Omental fat pad (tissue), 4 donors: ENCODE data around the gene HCN3. TPM values are rescaled to one million over a fixed set of nuclear protein-coding genes. Genes with fewer than 3 reads are reported as not detected.
"Not testable (repeated sequence)": the region's sequence is repeated elsewhere in the genome, so short reads cannot be mapped to it uniquely, and the experiment has no call there.

ENCODE experiments used
- ATAC-seq: fragments of 150-250 bp; one replicate; pipeline ENCODE4 v1.9.1; 2016; ENCODE audit warnings: mild to moderate bottlenecking, moderate library complexity; ENCODE audit not compliant: low FRiP score
- DNase-seq: peaks from one replicate; pipeline ENCODE4 v3.0.0-alpha.2; 2019; ENCODE audit warnings: low spot score
- total RNA-seq, 4 donors: library from RNA; depleted of rRNA; stranded (reverse); fragments of >200 nt; gene quantifications; one replicate each; pipeline ENCODE4 v1.1.0, GENCODE V29; 2016
- TF ChIP-seq, protein P1 (sequence below), 3 donors: fragments of 450-650 bp; IDR thresholded peaks; one replicate each; pipeline ENCODE4 v1.5.1; 2016 to 2017; ENCODE audit warnings: antibody characterized with exemption in 3 of 3, mild to moderate bottlenecking in 3 of 3, moderate library complexity in 2 of 3

The HCN3 gene
- total RNA-seq, 4 donors from 2014 or later, result 0.36 to 2.3 (median 1.2) TPM

DNA sequence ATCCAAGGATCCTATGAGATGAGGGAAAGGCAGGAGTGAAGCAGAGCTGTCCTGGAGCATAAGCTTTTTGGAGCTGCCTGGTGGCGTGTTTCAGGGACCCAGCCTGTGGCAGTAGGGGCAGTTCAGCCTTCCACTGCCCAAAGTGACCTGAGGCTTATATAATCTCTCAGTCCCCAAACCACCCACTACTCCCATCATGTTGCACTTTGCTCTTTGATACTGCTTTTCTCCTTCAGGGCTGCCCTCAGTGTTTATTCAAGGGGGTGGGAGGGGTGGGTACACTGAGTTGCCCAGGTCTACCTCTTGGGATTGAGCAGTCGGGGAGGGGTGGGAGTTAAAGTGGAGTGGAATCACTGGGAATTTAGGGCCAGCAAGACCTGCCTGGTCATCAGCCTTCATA lies 9.3 kb downstream of the HCN3 start:
- DNase-seq, result no peak
- ATAC-seq, result no peak
- TF ChIP-seq, protein P1, sequence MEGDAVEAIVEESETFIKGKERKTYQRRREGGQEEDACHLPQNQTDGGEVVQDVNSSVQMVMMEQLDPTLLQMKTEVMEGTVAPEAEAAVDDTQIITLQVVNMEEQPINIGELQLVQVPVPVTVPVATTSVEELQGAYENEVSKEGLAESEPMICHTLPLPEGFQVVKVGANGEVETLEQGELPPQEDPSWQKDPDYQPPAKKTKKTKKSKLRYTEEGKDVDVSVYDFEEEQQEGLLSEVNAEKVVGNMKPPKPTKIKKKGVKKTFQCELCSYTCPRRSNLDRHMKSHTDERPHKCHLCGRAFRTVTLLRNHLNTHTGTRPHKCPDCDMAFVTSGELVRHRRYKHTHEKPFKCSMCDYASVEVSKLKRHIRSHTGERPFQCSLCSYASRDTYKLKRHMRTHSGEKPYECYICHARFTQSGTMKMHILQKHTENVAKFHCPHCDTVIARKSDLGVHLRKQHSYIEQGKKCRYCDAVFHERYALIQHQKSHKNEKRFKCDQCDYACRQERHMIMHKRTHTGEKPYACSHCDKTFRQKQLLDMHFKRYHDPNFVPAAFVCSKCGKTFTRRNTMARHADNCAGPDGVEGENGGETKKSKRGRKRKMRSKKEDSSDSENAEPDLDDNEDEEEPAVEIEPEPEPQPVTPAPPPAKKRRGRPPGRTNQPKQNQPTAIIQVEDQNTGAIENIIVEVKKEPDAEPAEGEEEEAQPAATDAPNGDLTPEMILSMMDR (IDR thresholded peaks at IDR 0.05), result no peak

DNA sequence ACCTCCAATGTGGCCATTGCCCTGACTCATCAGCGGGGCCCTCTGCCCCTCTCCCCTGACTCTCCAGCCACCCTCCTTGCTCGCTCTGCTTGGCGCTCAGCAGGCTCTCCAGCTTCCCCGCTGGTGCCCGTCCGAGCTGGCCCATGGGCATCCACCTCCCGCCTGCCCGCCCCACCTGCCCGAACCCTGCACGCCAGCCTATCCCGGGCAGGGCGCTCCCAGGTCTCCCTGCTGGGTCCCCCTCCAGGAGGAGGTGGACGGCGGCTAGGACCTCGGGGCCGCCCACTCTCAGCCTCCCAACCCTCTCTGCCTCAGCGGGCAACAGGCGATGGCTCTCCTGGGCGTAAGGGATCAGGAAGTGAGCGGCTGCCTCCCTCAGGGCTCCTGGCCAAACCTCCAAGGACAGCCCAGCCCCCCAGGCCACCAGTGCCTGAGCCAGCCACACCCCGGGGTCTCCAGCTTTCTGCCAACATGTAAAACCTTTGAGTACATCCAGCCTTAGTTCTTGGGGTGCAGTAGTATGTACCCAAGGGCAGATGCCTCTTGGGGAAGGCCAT lies 10.8 kb downstream of the HCN3 start:
- ATAC-seq (no peak), DNase-seq (no peak)
- TF ChIP-seq, protein P1 (IDR thresholded peaks at IDR 0.05), result no peak

DNA sequence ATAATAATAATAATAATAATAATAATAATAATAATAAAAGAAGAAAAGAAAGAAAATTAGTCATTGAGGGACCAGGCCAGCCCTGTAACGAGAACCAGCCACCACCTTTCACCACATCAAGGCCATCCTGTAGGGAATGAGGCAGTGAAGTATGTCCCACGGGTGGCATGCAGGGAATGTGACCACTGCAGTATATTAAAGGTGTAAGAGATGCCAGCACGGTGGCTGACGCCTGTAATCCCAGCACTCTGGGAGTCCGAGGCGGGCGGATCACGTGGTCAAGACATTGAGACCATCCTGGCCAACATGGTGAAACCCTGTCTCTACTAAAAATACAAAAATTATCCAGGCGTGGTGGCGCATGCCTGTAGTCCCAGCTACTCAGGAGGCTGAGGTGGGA lies 13.7 kb downstream of the HCN3 start:
- DNase-seq, ATAC-seq: not testable (repeated sequence)

DNA sequence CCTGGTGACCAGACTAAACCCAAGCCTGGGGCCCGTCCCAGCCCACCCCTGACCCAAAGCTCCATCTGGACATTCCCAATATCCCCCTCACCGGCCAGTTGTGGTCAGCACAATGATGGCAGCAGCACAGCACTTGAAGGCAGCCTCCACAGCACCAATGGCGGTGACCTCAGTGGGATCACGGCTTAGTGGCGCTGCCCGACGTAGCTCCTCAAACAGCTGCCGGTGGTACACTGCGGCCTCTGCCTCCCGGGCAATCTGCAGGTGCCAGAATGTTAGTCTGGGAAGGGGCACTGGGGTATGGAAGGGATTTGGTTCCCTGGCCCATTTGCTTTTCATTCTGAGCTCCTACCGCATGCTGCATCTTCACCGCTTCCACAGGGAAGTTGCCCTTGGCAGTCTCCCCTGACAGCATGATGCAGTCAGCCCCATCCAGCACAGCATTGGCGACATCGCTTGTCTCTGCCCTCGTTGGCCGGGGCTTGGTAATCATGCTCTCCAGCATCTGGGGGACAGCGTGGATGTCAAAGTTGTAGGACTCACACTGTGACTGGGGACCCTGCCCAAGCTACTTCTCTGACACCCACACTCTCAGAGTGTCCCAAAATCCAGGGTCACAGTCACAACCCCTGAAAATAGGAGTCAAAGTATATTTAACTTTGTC lies 16.0 kb downstream of the HCN3 start:
- TF ChIP-seq, protein P1 (IDR thresholded peaks at IDR 0.05), result no peak
- ATAC-seq (no peak), DNase-seq (no peak)

DNA sequence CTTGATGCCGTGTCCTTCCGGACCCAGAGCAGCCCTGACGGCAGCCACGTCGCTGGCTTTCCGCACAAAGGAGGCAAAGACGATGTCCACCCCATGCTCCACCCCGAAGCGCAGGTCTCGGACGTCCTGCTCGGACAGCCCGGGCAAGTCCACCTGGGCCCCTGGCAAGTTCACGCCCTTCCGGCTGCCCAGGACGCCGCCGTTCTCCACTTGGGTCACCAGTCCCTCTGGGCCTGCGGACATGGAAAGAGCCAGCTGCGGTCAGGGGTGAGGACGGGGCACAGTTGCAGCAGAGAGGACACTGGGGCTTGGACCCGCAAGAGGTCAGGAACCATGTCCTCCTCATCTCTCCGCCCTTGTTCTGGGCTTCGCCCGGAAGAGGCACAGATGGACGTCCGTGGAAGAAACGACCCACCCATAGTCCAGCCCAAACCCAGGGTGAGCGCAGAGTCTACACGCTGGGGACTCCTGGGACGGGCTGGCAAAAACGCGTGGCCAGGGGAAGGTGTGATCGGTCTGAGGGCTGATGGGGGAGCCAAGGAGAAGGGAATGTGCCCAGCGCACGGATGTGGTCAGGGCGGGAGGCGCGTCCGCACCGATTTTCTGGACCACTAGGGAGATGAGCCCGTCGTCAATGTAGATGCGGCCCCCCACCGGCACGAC lies 17.4 kb downstream of the HCN3 start:
- DNase-seq (no peak), ATAC-seq (peak; percentile 28)
- TF ChIP-seq, protein P1 (IDR thresholded peaks at IDR 0.05), result no peak

DNA sequence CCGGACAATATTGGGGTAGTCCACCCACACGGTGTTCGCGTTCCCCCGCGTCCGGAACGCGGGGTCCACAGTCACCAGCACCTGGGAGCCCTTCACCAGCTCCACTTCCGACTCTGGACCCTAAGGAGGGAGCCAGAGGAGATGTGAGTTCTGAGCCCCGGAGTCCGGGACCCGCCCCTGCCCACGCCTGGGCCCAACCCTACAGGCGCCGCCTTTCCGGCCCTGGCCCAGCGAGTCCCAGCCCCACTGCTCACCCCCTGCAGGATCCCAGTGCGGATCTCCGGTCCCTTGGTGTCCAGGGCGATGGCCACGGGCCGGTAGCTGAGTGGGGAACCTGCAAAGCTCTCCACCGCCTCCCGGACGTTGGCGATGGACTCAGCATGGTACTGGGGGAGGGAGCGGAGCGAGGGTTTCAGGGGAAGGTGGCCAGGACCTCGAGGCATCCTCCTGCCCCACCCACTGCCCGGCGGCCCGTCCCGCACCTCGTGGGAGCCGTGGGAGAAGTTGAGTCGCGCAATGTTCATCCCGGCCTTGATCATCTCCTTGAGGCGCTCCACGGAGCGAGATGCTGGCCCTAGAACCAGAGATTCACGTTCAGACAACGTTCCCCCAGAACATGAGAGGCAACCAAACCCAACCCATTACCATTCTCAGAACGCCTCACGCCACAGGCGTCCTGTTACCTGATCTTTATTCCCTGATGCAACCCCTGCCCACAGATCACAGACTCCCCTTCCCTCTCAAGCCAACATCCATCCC lies 18.1 kb downstream of the HCN3 start:
- no peak for DNase-seq
- TF ChIP-seq, protein P1 (IDR thresholded peaks at IDR 0.05), result no peak
- ATAC-seq, result peak; percentile 38

DNA sequence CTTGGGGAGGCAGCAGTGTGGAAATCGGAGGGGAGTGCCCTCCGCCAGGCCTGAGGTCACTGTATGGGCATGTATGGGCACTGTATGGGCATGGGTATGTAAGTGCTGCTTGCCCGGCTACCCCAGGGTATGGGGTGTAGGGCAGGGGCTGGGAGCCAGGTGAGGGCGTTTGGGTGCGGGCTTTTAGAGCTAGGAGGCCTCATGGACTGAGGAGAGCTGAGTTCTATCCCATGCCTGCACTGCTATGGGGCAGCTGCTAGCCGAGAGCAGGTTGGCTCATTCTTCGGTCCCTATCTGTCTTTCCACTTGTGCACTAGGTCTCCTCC lies 18.6 kb downstream of the HCN3 start:
- ATAC-seq, result no peak
- DNase-seq, result no peak
- TF ChIP-seq, protein P1 (IDR thresholded peaks at IDR 0.05), result no peak
